Measurements from ENCODE around the gene LRBA.

The LRBA gene

GRCh38 chr4:150493851-150494250, 521.2 kb downstream of the LRBA start:
- TF ChIP-seq, protein P1, sequence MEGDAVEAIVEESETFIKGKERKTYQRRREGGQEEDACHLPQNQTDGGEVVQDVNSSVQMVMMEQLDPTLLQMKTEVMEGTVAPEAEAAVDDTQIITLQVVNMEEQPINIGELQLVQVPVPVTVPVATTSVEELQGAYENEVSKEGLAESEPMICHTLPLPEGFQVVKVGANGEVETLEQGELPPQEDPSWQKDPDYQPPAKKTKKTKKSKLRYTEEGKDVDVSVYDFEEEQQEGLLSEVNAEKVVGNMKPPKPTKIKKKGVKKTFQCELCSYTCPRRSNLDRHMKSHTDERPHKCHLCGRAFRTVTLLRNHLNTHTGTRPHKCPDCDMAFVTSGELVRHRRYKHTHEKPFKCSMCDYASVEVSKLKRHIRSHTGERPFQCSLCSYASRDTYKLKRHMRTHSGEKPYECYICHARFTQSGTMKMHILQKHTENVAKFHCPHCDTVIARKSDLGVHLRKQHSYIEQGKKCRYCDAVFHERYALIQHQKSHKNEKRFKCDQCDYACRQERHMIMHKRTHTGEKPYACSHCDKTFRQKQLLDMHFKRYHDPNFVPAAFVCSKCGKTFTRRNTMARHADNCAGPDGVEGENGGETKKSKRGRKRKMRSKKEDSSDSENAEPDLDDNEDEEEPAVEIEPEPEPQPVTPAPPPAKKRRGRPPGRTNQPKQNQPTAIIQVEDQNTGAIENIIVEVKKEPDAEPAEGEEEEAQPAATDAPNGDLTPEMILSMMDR (conservative IDR thresholded peaks at IDR 0.05; ENCODE audit: low read depth): no peak
- H3K27ac ChIP-seq: no peak overlapping the region
- POLR2A ChIA-PET (ENCODE audit: low non-redundant PET): interaction anchor here (0.6 kb wide), 1 partner anchor 77 kb away, joined by 3 read pairs; no protein-coding TSS in a partner anchor
- CTCF ChIA-PET: interaction anchor here (0.6 to 0.7 kb wide), 2 partner anchors 84 to 318 kb away, joined by 4 read pairs; no protein-coding TSS in a partner anchor
- no peak for DNase-seq (ENCODE audit: low spot score)

DNA sequence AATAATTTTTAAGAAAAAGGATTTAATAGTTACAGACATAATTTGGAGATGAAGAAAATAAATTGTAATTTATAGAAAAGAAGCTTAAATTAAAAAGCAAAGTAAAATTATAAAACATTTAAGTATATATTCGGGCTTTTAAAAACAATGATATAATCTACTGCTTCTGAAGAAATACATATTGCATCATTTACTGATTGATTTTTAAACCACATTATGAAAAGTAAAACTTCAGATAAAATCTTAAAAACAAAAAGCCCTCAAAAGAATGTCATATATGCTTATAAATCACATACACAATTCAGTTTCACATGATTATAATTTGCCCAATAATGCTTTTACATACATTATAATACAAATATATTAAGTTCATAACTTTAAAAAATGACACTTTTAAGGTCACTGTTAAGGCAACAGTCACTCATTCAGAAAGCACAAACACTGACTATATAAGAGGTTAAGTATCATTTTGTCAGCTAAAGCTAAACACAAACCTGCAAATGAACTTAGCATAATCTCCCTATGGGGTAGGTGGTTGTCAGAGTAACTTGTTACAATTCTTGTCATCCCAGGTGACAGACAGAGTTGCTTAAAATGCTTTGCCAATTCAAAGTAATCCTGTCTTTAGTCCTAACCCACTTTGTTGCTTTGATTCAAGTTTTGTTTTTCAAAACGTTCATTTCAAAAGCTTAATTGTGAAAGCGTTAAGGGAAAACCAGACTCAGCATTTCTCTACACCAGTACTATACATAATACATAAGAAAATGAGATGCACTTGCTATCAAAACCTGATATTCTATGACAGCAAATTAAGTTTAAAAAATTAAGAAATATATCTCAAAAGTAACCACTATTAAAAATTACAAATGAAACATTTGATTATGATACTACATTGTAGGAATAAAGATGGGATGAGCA, 523.7 kb downstream of the LRBA start:
- ChIA-PET CTCF (no interaction called here), POLR2A (ENCODE audit: low non-redundant PET) (no interaction called here)
- no peak overlapping the region for H3K27ac ChIP-seq
- TF ChIP-seq, protein P1 (conservative IDR thresholded peaks at IDR 0.05; ENCODE audit: low read depth): no peak
- DNase-seq (ENCODE audit: low spot score): no peak

- no peak overlapping the region for H3K27ac ChIP-seq
- ChIA-PET POLR2A (ENCODE audit: low non-redundant PET) (no interaction called here), CTCF (no interaction called here)
- TF ChIP-seq, protein P1 (conservative IDR thresholded peaks at IDR 0.05; ENCODE audit: low read depth): no peak
- no peak for DNase-seq (ENCODE audit: low spot score)
Measured at GRCh38 chr4:150482581-150482980, 532.5 kb downstream of the LRBA start.

DNA sequence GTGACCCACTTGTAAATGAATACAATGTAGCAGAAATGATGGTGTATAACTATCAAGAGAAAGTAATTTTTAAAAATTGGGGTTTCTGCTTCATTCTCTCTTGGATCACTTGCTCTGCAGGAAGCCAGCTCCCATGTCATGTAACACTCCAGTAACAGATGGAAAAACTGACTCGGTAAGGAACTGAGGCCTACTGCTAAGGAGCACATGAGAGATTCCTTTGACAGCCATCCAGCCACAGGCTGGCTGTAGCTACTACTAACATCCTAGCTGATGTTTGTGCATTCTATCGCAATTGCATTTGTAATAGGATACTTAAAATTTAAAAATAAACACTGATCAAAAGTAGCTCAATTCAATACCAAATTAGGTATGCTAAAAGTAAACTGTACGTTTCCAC, 535.4 kb downstream of the LRBA start:
- ChIA-PET POLR2A (ENCODE audit: low non-redundant PET) (no interaction called here), CTCF (no interaction called here)
- TF ChIP-seq, protein P1 (conservative IDR thresholded peaks at IDR 0.05; ENCODE audit: low read depth): no peak
- no peak for DNase-seq (ENCODE audit: low spot score)
- H3K27ac ChIP-seq: no peak overlapping the region

- ChIA-PET CTCF (no interaction called here), POLR2A (ENCODE audit: low non-redundant PET) (no interaction called here)
- TF ChIP-seq, protein P1 (conservative IDR thresholded peaks at IDR 0.05; ENCODE audit: low read depth): no peak
- DNase-seq (ENCODE audit: low spot score): no peak
- no peak overlapping the region for H3K27ac ChIP-seq
Measured at GRCh38 chr4:150477869-150478268, 537.2 kb downstream of the LRBA start.

DNA sequence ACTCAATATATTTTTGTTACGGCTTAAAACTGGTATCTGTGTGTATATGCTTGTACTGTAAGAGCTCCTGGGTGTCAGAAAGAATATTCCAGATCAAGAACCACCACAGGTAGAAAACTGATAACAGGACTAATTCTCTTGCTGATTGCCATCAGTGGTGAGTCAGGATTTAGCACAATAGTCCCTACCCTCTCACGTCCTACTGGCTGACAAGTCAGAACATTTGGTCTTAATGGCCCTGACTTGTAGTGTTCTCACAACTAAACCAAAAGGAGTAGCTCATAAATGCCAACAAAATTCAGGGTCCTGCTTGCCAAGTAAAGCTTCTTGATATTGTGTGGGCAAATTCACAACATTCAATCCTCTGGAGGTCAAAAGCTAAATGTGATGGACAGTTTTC, 538.3 kb downstream of the LRBA start:
- POLR2A ChIA-PET (ENCODE audit: low non-redundant PET): no interaction called here
- no peak for DNase-seq (ENCODE audit: low spot score)
- CTCF ChIA-PET: no interaction called here
- H3K27ac ChIP-seq: no peak overlapping the region
- TF ChIP-seq, protein P1 (conservative IDR thresholded peaks at IDR 0.05; ENCODE audit: low read depth): no peak

Data from RWPE1 (cell line).